T-cell (primary cell): Measurements from ENCODE around the gene FERMT1. TPM values are rescaled to one million over a fixed set of nuclear protein-coding genes. Genes with fewer than 3 reads are reported as not detected.

Experiments used
- ATAC-seq, 4 experiments: fragments of 200-7000 bp in 3 of 4; fragments of 150-1000 bp in 1 of 4; cut with Tn5 transposase; replicated peaks in 1 of 4; 1 replicate in 3 of 4; 2 replicates in 1 of 4; pipeline ENCODE4 v1.10.0; 2021; ENCODE audit warnings: moderate library complexity in 3 of 4, mild to moderate bottlenecking in 2 of 4, moderate number of reproducible peaks in 1 of 4
- CTCF ChIA-PET, 2 donors: fragments of 300-600 bp; sonication (Branson Sonifier 250); formaldehyde crosslinking; loops; one replicate each; lab custom pipeline; 2022; ENCODE audit warnings: antibody characterized with exemption in 2 of 2; lab: Charles Lee
- POLR2A ChIA-PET, 2 donors: fragments of 300-600 bp; sonication (Branson Sonifier 250); formaldehyde crosslinking; loops; one replicate each; lab custom pipeline; 2022; ENCODE audit warnings: antibody characterized with exemption in 2 of 2; lab: Charles Lee
- DNase-seq, 35 experiments: peaks; one replicate each; pipeline versions ENCODE4 v3.0.0 to v3.0.0-alpha.2; 2013 to 2023
- H3K27ac ChIP-seq: one replicate; pipeline ENCODE4 v1.5.1; 2013; ENCODE audit warnings: low read length
- H3K27me3 ChIP-seq, 2 experiments: replicated peaks in 1 of 2; 1 replicate in 1 of 2; 2 replicates in 1 of 2; pipeline versions ENCODE4 v1.6.1 to v1.7.0; 2013; ENCODE audit warnings: low read length in 1 of 2, mixed read lengths in 1 of 2; ENCODE audit not compliant: control insufficient read depth in 2 of 2, insufficient read depth in 2 of 2; ENCODE audit errors: extremely low read depth in 1 of 2
- H3K36me3 ChIP-seq, 2 donors: 1 replicate in 1 of 2; 2 replicates in 1 of 2; pipeline versions ENCODE4 v1.6.1 to v1.7.0; 2013; ENCODE audit warnings: low read length in 1 of 2; ENCODE audit not compliant: control insufficient read depth in 2 of 2, insufficient read depth in 1 of 2; ENCODE audit errors: extremely low read depth in 1 of 2
- H3K4me1 ChIP-seq, 2 experiments: 1 replicate in 1 of 2; 2 replicates in 1 of 2; pipeline versions ENCODE4 v1.6.1 to v1.7.0; 2013; ENCODE audit warnings: low read length in 2 of 2, mixed read lengths in 1 of 2; ENCODE audit not compliant: insufficient read depth in 2 of 2, control insufficient read depth in 1 of 2; ENCODE audit errors: extremely low read depth in 1 of 2
- H3K4me3 ChIP-seq, 2 donors: 1 replicate in 1 of 2; 2 replicates in 1 of 2; pipeline versions ENCODE4 v1.5.1 to v1.7.0; 2013; ENCODE audit warnings: mild to moderate bottlenecking in 2 of 2, low read length in 1 of 2, moderate library complexity in 1 of 2; ENCODE audit not compliant: control insufficient read depth in 1 of 2; ENCODE audit errors: extremely low read depth in 1 of 2
- H3K9me3 ChIP-seq: 2 replicates; pipeline ENCODE4 v1.7.0; 2013
- H3K27ac Mint-ChIP-seq, 2 donors: one replicate each; pipeline ENCODE4 v1.8.0; 2020 to 2021; ENCODE audit warnings: mild to moderate bottlenecking in 2 of 2, mixed read lengths in 2 of 2
- H3K27me3 Mint-ChIP-seq, 2 donors: one replicate each; pipeline ENCODE4 v1.8.0; 2021 to 2022; ENCODE audit warnings: mixed read lengths in 2 of 2
- H3K36me3 Mint-ChIP-seq: one replicate; pipeline ENCODE4 v1.8.0; 2021; ENCODE audit warnings: mixed read lengths
- H3K4me1 Mint-ChIP-seq, 3 donors: one replicate each; pipeline ENCODE4 v1.8.0; 2020 to 2022; ENCODE audit warnings: mixed read lengths in 3 of 3, mild to moderate bottlenecking in 1 of 3
- H3K4me3 Mint-ChIP-seq, 3 donors: one replicate each; pipeline ENCODE4 v1.8.0; 2020 to 2022; ENCODE audit warnings: mild to moderate bottlenecking in 3 of 3, mixed read lengths in 3 of 3, moderate library complexity in 3 of 3
- H3K9me3 Mint-ChIP-seq, 3 donors: one replicate each; pipeline ENCODE4 v1.8.0; 2020 to 2022; ENCODE audit warnings: mixed read lengths in 3 of 3
- WGBS: methylation state at CpG from one replicate; pipeline ENCODE4 v1.1.5; 2013; ENCODE audit warnings: missing lambda C conversion rate; ENCODE audit not compliant: insufficient coverage; 5-methylcytosine and 5-hydroxymethylcytosine counted together
- total RNA-seq, 35 experiments: library from RNA in 6 of 35; stranded (reverse) in 6 of 35; fragments of 120-200 nt in 1 of 35; gene quantifications; one replicate each; pipeline versions ENCODE4 v1.2.1 to v1.2.4 and lab custom pipeline; 2013 to 2026

The FERMT1 gene, protein sequence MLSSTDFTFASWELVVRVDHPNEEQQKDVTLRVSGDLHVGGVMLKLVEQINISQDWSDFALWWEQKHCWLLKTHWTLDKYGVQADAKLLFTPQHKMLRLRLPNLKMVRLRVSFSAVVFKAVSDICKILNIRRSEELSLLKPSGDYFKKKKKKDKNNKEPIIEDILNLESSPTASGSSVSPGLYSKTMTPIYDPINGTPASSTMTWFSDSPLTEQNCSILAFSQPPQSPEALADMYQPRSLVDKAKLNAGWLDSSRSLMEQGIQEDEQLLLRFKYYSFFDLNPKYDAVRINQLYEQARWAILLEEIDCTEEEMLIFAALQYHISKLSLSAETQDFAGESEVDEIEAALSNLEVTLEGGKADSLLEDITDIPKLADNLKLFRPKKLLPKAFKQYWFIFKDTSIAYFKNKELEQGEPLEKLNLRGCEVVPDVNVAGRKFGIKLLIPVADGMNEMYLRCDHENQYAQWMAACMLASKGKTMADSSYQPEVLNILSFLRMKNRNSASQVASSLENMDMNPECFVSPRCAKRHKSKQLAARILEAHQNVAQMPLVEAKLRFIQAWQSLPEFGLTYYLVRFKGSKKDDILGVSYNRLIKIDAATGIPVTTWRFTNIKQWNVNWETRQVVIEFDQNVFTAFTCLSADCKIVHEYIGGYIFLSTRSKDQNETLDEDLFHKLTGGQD
- under 1 TPM in 2 of 5 donors, not detected in 3; 0.20 to 0.22 TPM for total RNA-seq
- total RNA-seq (2013), result 0.06 TPM
- total RNA-seq (lab: John Stamatoyannopoulos, UW), result 0 to 0.34 (median 0.05) reads per million in 29 experiments

DNA sequence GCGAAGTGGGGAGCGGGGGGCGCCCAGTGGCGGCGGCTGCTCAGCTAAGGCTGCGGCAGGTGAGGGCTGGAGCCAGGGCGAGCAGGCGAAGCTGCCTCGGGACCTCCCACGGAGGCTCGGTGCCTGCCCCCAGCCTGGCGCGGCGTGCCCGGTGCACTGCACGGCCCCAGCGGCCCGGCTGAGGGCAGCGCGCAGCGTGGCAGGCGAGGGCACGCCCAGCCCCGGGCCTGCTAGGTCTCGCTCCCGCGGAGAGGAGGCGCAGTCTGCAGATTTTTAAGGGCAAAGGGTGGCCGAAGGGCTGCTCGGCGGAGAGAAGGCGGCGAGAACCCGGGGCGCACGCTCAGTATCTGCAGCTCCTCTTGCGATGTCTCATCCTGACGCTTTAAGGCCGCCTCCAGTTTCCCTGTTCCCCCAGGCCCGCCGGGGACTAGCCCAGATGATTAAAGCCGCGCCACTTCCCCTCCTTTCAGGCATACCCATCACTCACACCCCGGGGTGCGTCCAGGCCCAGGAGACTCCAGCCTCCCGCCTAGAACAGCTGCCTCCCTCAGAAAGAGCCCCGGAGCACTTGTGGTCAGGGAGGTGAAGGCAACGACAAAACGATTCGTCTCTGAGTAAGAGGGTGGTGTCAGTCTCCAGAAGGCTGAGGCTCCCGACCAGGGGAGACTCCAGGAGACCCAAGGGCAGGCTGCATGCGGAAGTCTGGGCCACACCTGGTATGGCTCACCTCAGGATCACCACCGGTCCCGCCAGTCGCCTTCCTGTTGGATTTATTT is at the start of gene FERMT1:
FERMT1 (minus strand) TSS at position 158 of the 776 bp plus-strand sequence. CDS start 3,476 bp downstream, outside the sequence.
- H3K27ac Mint-ChIP-seq, result no peak within 1 kb of the TSS
- POLR2A ChIA-PET, result no interaction called here
- H3K9me3 ChIP-seq, result no peaks in the 10 kb centered on the region
- ATAC-seq (peak in 3 of 4 experiments; percentile 19 to 48 (median 38)), DNase-seq (no peak)
- H3K4me1 ChIP-seq, result peaks cover 0 to 12% of the 10 kb centered on the region in 2 experiments
- CTCF ChIA-PET, result no interaction called here
- peaks cover 13 to 24% of the 10 kb centered on the region in 2 experiments for H3K27me3 ChIP-seq
- peaks cover 11 to 13% (median 11%) of the 10 kb centered on the region in 3 donors for H3K4me1 Mint-ChIP-seq
- H3K36me3 Mint-ChIP-seq, result no peaks in the 10 kb centered on the region
- WGBS, result 3% methylated on average over 48 of the region's 55 CpGs
- H3K4me3 ChIP-seq, result peak within 1 kb of the TSS in 1 of 2 donors; percentile 54
- no peaks in the 10 kb centered on the region for H3K36me3 ChIP-seq
- H3K4me3 Mint-ChIP-seq, result peak within 1 kb of the TSS in 2 of 3 donors; percentile 31 to 66
- H3K9me3 Mint-ChIP-seq, result no peaks in the 10 kb centered on the region
- no peak within 1 kb of the TSS for H3K27ac ChIP-seq
- peaks cover 34 to 51% of the 10 kb centered on the region in 2 donors for H3K27me3 Mint-ChIP-seq

DNA sequence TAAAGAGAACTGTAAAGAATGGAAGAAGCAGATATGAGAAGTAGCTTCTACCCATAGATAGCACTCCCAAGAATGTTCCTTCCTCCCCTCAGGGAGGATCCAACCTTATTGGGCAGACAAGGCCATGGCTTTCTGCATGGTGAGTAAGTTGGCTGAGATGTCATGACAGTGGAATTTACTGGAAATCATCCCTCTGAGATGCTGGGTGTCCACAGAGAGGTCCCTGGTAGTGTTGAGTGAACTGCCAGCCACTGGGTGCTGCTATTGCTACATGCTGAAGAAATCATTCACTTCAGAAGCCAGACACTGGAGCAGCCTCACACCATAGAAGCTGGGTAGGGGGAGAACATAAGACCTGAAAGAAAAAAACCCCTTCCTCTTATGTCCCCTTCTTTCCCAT is 46.4 kb upstream of the FERMT1 start:
- no peaks in the 10 kb centered on the region for H3K36me3 ChIP-seq
- Mint-ChIP-seq H3K9me3 (peaks cover 4 to 7% (median 7%) of the 10 kb centered on the region in 3 donors), H3K27ac (no peak overlapping the region), H3K36me3 (no peaks in the 10 kb centered on the region), H3K4me1 (no peaks in the 10 kb centered on the region), H3K27me3 (peaks cover 0 to 12% of the 10 kb centered on the region in 2 donors), H3K4me3 (no peak overlapping the region)
- H3K27me3 ChIP-seq, result no peaks in the 10 kb centered on the region
- ChIA-PET POLR2A (no interaction called here), CTCF (no interaction called here)
- H3K4me1 ChIP-seq, result no peaks in the 10 kb centered on the region
- ATAC-seq (no peak), DNase-seq (no peak)
- no peaks in the 10 kb centered on the region for H3K9me3 ChIP-seq
- H3K4me3 ChIP-seq, result no peak overlapping the region
- no peak overlapping the region for H3K27ac ChIP-seq

DNA sequence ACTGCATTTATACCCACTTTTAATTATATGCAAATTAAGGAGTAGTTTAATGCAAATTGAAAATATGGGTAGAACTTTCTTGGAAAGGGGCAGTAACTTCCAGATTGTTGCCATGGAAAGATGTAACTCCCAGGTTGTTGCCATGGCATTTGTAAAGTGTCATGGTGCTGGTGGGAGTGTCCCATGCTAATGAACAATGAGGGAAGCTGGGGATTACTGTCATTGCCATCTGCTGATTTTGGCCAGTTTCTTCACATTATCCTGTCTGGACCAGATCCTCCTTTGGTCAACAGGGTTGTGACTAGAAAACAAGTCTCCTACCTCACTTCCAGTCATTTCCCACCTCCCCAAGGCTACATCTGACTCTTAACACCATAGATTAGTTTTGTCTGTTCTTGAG is 45.4 kb upstream of the FERMT1 start:
- Histone ChIP-seq H3K36me3 (no peaks in the 10 kb centered on the region), H3K4me1 (no peaks in the 10 kb centered on the region), H3K4me3 (no peak overlapping the region), H3K9me3 (no peaks in the 10 kb centered on the region), H3K27ac (no peak overlapping the region), H3K27me3 (no peaks in the 10 kb centered on the region)
- Mint-ChIP-seq H3K27me3 (peaks cover 0 to 17% of the 10 kb centered on the region in 2 donors), H3K4me1 (no peaks in the 10 kb centered on the region), H3K36me3 (no peaks in the 10 kb centered on the region), H3K9me3 (peaks cover 4 to 7% (median 7%) of the 10 kb centered on the region in 3 donors), H3K27ac (no peak overlapping the region), H3K4me3 (no peak overlapping the region)
- DNase-seq (no peak), ATAC-seq (no peak)
- ChIA-PET POLR2A (interaction anchor here in 1 of 2 donors (0.6 kb wide), 1 partner anchor 38 kb away, joined by 6 read pairs; no protein-coding TSS in a partner anchor), CTCF (no interaction called here)

DNA sequence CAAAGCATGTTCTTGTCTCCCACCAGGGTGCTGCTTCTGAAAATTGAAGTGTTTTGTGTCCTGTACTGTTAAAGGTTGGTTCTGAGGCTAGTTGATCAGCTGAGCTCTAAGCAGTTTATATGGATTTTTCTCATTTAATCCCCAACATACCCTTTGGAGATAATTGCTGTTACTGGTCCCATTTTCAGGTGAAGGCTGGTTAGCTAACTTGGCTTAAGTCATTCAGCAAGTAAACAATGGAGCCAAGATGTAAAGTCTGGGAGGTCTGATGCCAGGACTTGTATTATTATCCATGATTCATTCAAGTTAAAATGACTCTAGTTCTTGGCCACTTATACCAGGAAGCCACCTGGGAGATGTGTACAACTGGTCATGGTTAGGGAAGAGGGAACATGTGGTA is 42.5 kb upstream of the FERMT1 start:
- no peak overlapping the region for H3K27ac ChIP-seq
- H3K9me3 ChIP-seq, result no peaks in the 10 kb centered on the region
- peaks cover 0 to 3% of the 10 kb centered on the region in 2 experiments for H3K27me3 ChIP-seq
- H3K36me3 Mint-ChIP-seq, result no peaks in the 10 kb centered on the region
- peaks cover 12 to 26% of the 10 kb centered on the region in 2 donors for H3K27me3 Mint-ChIP-seq
- H3K4me1 Mint-ChIP-seq, result no peaks in the 10 kb centered on the region
- ChIA-PET CTCF (no interaction called here), POLR2A (no interaction called here)
- no peaks in the 10 kb centered on the region for H3K36me3 ChIP-seq
- H3K4me1 ChIP-seq, result no peaks in the 10 kb centered on the region
- peaks cover 0 to under 1% (median 0%) of the 10 kb centered on the region in 3 donors for H3K9me3 Mint-ChIP-seq
- ATAC-seq (no peak), DNase-seq (no peak)
- no peak overlapping the region for H3K4me3 Mint-ChIP-seq
- H3K27ac Mint-ChIP-seq, result no peak overlapping the region
- H3K4me3 ChIP-seq, result no peak overlapping the region

GRCh38 chr20:6164421-6165341 is 41.9 kb upstream of the FERMT1 start:
- POLR2A ChIA-PET, result no interaction called here
- CTCF ChIA-PET, result no interaction called here

More at GRCh38 chr20:6164421-6165341, 41.9 kb upstream of the FERMT1 start:
- peaks cover 0 to 4% (median 0%) of the 10 kb centered on the region in 3 donors for H3K9me3 Mint-ChIP-seq
- Histone ChIP-seq H3K4me3 (no peak overlapping the region), H3K4me1 (no peaks in the 10 kb centered on the region), H3K9me3 (no peaks in the 10 kb centered on the region), H3K27ac (no peak overlapping the region), H3K27me3 (peaks cover 0 to 3% of the 10 kb centered on the region in 2 experiments), H3K36me3 (no peaks in the 10 kb centered on the region)
- no peaks in the 10 kb centered on the region for H3K4me1 Mint-ChIP-seq
- no peak for ATAC-seq
- H3K36me3 Mint-ChIP-seq, result no peaks in the 10 kb centered on the region
- DNase-seq, result no peak
- H3K27ac Mint-ChIP-seq, result no peak overlapping the region
- no peak overlapping the region for H3K4me3 Mint-ChIP-seq
- 38% methylated on average over 5 of the region's 10 CpGs for WGBS
- H3K27me3 Mint-ChIP-seq, result peaks cover 14 to 27% of the 10 kb centered on the region in 2 donors
